ENCODE results near the gene MCHR2.

- TF ChIP-seq, protein P1, sequence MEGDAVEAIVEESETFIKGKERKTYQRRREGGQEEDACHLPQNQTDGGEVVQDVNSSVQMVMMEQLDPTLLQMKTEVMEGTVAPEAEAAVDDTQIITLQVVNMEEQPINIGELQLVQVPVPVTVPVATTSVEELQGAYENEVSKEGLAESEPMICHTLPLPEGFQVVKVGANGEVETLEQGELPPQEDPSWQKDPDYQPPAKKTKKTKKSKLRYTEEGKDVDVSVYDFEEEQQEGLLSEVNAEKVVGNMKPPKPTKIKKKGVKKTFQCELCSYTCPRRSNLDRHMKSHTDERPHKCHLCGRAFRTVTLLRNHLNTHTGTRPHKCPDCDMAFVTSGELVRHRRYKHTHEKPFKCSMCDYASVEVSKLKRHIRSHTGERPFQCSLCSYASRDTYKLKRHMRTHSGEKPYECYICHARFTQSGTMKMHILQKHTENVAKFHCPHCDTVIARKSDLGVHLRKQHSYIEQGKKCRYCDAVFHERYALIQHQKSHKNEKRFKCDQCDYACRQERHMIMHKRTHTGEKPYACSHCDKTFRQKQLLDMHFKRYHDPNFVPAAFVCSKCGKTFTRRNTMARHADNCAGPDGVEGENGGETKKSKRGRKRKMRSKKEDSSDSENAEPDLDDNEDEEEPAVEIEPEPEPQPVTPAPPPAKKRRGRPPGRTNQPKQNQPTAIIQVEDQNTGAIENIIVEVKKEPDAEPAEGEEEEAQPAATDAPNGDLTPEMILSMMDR (CRISPR knock-in tag; IDR thresholded peaks at IDR 0.05), result no peak
- no peak for TF ChIP-seq RFX3 (CRISPR knock-in tag; IDR thresholded peaks at IDR 0.05)
- no peak for TF ChIP-seq MEIS2 (CRISPR knock-in tag; IDR thresholded peaks at IDR 0.05)
- no peak for TF ChIP-seq HOXA7 (CRISPR knock-in tag; IDR thresholded peaks at IDR 0.05)
- no peak for TF ChIP-seq FOXK1 (CRISPR knock-in tag; IDR thresholded peaks at IDR 0.05; ENCODE audit: borderline replicate concordance, low read depth)
- TF ChIP-seq ATF7 (IDR thresholded peaks at IDR 0.05), result no peak
- TF ChIP-seq ATF7 (CRISPR knock-in tag; IDR thresholded peaks at IDR 0.05), result no peak
- no peak for TF ChIP-seq MAX (IDR thresholded peaks at IDR 0.05)
- no peak for TF ChIP-seq NFE2L1 (CRISPR knock-in tag; IDR thresholded peaks at IDR 0.05; ENCODE audit: borderline replicate concordance)
- TF ChIP-seq ZNF224 (CRISPR knock-in tag; IDR thresholded peaks at IDR 0.05), result no peak
- no peak for TF ChIP-seq SNAI1 (CRISPR knock-in tag; IDR thresholded peaks at IDR 0.05; ENCODE audit: borderline replicate concordance)
- no peak for TF ChIP-seq EZH2 (conservative IDR thresholded peaks at IDR 0.05; ENCODE audit: low read depth, low read length)
- no peak for TF ChIP-seq ZNF768 (CRISPR knock-in tag; IDR thresholded peaks at IDR 0.05)
- no peak for TF ChIP-seq ZNF800 (CRISPR knock-in tag; IDR thresholded peaks at IDR 0.05)
- TF ChIP-seq ELF1 (CRISPR knock-in tag; IDR thresholded peaks at IDR 0.05), result no peak
Measured at GRCh38 chr6:99912657-99913056, 81.4 kb downstream of the MCHR2 start.
